Epidermal melanocyte (primary cell): ENCODE data around the gene YBX2.
"Not testable (repeated sequence)": the region's sequence is repeated elsewhere in the genome, so short reads cannot be mapped to it uniquely, and the experiment has no call there.

Experiments
- DNase-seq: peaks from one replicate; pipeline ENCODE4 v3.0.0; 2011; ENCODE audit warnings: low spot score; ENCODE audit not compliant: insufficient read length

Gene YBX2

GRCh38 chr17:7248796-7249195, 45.6 kb downstream of the YBX2 start:
- DNase-seq: no peak

- DNase-seq: no peak
These were observed 47.7 kb downstream of the YBX2 start for GRCh38 chr17:7246779-7247178.

GRCh38 chr17:7243838-7244237, 50.6 kb downstream of the YBX2 start:
- not testable (repeated sequence) for DNase-seq

DNA sequence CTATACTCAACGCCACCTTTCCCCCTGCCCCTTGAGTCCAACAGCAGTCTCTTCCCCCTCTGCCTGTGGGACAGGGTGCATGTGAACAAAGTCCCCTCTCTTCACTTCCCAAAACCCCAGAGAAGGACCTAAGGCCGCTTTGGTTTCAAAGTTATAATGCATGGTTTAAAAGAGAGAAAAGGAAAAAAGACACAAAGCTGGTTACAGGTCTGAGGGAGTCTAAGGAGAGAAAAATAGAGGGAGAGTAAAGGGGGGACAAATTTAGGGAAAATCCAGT, 51.0 kb downstream of the YBX2 start:
- no peak for DNase-seq

- DNase-seq: peak; percentile 92
These were observed 51.6 kb downstream of the YBX2 start for GRCh38 chr17:7242717-7243452.

DNA sequence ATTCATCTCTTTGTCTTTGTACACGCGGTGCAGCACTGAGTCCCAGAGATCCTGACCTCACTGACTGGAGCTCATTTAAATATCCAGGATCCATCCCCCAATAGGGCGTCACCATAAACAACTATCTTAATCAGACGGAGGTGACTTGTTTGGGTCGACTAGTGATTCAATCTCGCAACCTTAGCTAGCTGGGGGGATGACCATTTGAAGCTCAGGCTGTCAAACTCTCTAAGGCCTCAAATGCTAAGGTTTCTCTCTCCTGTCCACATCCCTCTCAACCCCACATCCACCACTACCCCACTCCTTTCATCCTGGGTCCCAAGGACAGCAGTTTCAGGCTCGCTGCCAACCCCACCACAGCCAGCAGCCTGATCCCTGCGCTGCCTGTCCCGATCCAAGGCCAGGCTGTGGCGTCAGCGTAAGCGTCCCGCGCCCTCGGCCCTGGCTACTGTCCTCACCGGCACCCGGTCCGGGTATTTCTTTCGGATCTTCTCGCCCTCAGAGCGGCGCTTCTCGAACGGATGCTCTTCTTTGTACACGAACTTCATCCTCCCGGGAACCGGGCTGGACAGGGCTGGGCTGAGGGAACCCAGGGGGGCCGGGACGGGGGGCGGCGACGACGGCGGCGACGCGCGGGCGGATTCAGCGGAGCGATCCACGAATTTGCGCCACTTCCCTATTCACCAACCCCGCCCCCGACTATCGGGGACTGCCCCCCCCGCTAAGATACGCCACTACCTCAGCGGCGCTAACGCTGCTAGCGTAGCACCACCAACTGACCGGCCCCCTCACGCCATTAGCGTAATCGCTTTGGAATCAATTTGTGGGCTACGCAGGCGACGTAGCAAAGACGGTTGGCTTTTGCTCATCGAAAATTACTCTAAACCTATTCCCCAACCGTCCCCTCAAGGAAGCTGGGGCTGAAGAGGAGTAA, 52.4 kb downstream of the YBX2 start, which contains the start of gene GABARAP:
Gene GABARAP, minus strand, starts transcription at position 667 of the 934 bp plus-strand sequence. Its CDS starts 119 bp downstream, at position 548.
- DNase-seq: peak; percentile 80

DNA sequence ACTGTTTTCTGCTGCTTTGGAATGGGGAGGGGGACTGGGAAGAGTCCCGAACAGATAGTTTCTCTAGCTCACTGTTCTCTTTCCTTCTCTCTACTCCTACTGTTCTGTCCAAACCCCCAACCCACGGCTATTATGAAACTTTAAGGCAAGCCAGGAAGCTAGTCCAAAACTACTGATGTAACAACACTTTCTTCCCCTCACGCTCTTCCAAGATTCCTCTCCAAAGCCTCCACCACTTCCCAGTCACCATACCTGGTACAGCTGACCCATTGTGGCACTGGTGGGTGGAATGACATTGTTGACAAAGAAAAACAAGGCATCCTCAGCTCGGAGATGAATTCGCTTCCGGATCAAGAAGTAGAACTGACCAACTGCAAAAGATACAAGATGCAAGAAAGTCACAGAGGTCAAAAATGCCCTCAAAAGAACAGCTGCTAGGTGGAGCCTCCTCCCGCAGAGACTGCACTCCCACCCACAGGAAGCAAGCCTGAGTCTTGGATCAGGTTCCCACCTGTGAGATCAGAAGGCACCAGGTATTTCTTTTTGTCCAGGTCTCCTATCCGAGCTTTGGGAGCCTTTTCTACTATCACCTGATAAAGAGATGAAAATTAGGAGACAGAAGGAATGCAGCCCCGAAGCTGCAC, 53.2 kb downstream of the YBX2 start:
- DNase-seq: no peak

DNA sequence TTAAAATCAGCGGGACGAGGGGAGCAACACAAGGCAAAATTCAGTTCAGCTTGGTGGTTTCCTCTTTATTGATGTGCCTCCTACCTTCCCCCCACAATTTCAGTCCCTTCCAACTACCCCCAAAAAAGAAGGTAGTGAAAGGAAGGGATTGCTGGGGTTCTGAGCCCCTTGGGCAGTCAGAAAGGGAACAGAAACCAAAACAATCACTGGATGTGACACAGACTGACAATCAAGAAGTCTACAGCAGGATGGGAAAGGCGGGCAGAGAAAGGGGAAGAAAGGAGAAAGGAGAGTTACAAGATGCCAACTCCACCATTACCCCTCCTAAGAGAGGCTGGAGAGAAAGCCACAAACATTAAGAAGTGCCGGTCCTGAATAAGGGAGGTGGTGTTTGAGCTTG, 54.1 kb downstream of the YBX2 start:
- DNase-seq: no peak

DNA sequence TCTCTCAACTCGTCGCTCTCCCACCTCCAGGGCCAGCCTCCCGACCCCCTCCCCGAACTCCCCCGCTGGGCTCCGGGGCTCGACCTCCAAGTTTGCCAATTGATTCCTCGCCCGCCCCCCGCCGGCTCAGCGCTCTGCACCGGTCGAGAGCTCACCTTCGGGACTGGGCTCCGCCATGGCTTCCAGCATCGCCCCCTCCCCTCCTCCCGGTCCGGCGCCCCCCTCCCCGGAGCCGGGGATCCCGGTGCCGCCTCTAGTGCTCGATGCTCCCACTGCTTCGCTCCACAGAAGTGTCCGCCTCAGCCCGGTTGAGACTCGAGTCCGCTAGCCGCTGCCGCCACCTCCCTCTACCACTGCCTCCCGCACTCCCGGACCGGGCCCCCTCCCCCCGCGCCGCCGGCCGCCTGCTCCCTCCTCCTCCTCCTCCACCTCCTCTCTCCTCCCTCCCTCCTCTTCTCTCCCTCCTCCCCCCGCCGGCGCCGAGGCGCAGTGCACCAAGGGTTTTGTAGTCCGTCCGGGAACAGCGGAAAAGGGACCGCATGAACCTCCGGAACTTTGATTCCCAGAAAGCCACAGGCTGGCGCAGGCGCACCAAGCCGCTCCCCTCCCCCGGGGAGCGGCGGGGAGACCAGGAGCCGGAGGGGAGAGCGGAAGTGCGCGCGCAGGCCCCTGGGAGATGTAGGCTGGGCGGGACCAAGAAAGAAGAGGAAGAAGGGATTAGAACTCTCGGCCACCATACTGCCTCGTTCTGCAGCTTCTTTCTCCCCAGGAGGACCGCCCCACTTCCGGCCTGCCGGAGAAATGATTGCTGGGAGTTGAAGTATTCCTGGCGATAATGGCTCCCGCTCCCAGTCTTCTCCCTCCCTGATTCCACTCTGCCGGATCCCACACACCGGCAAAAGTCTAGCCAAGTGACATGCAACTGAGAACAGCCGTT, 55.1 kb downstream of the YBX2 start, which contains the start of gene PHF23:
Gene PHF23, minus strand, starts transcription at position 367 of the 937 bp plus-strand sequence. Its CDS starts 178 bp downstream, at position 189.
- DNase-seq: peak; percentile 97

GRCh38 chr17:7238420-7239090, 55.9 kb downstream of the YBX2 start:
- no peak for DNase-seq
